ENCODE data around the gene ENDOD1.
"Not testable (repeated sequence)": the region's sequence is repeated elsewhere in the genome, so short reads cannot be mapped to it uniquely, and the experiment has no call there.

ENDOD1 gene, protein sequence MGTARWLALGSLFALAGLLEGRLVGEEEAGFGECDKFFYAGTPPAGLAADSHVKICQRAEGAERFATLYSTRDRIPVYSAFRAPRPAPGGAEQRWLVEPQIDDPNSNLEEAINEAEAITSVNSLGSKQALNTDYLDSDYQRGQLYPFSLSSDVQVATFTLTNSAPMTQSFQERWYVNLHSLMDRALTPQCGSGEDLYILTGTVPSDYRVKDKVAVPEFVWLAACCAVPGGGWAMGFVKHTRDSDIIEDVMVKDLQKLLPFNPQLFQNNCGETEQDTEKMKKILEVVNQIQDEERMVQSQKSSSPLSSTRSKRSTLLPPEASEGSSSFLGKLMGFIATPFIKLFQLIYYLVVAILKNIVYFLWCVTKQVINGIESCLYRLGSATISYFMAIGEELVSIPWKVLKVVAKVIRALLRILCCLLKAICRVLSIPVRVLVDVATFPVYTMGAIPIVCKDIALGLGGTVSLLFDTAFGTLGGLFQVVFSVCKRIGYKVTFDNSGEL

DNA sequence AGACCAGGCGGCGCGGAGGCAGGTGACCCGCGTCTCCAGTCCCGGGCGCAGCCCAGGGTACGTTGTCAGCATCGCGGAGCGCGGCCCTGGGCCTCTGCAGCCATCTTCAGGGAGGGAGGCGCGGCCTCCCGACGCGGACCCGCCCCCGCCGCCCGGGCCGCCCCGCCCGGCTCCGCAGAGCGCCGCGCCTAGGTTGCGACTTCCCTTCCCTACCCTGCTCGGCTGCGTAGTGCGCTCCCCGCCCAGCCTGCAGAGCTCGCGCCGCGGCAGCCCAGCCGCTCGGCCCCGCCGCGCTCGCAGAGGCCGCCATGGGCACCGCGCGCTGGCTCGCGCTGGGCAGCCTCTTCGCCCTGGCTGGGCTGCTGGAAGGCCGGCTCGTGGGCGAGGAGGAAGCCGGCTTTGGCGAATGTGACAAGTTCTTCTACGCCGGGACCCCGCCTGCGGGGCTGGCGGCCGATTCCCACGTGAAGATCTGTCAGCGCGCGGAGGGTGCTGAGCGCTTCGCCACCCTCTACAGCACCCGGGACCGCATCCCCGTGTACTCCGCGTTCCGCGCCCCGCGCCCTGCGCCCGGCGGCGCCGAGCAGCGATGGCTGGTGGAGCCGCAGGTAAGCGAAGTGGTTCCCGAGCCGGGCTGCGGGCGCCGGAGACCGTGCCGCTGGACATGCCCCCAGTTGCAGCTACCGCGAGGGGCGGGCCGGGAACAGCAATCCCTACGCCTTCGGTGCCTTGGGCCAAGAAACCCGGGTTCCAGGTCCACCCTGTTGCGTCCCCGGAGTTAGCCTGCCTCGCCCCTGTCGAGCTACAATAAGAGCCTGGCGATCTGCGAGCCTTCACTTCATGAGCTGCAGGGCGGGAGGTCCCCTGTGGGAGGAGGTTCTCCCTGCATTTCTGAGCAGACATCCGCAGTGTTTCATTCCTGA is at the start of gene ENDOD1:
TSS of gene ENDOD1 (plus strand) at position 227 of the 923 bp plus-strand sequence. CDS start at position 309, 82 bp downstream.
- peak; percentile 40 for DNase-seq

DNA sequence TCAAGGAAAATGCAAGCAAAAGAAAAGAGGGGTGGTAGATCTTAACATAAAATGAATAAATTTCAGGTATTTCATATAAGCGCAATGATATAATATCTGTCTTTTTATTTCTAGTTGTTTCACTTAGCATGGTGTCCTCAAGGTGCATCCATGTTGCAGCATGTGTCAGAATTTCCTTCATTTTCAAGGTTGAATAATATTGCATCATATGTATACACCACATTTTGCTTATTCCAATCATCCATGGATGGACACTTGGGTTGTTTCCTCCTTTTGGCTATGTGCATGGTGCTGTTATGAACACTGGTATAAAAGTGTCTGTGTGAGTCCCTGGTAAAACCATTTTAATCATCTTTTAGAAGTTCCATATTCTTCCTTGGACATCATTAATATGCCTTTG is 47.4 kb upstream of the ENDOD1 start:
- DNase-seq = no peak

DNA sequence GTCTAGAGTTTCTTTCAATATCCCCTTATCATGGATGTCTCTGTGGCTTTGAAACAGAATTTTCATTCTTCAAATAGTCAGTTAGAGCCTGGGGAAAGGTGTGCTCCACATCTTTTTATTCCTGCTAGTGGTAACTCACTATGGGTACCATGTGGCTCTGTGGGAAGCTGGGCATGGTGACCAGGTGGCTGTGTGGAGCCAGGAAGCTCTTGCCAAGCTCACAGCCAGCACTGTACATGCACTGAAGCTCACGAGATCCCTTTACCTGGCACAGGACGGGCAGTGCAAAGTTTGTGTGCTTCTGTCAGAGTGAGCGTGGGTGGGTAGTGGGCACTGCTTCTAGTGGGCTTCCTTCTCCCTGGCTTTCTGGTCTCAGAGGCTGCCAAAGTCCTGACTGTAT is 46.7 kb upstream of the ENDOD1 start:
- DNase-seq = no peak

DNA sequence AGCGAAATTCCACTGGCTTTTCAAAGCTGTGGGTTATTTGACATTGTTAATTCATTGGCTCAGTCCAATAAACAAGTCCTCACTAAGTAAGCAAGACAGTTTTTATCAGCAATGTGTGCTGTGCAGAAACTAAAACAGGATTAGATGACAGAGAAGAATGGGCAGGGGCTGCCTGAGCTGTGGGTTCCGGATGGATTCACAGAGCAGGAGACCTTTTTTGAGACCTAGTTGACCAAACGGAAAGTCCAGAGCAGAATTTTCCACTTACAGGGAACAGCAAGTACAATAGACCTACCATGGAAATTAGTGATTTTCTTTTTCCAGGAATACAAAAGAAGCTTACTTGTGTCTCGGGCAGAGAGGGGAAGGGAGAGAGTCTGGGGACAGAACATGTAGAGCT is 45.6 kb upstream of the ENDOD1 start:
- no peak for DNase-seq

DNA sequence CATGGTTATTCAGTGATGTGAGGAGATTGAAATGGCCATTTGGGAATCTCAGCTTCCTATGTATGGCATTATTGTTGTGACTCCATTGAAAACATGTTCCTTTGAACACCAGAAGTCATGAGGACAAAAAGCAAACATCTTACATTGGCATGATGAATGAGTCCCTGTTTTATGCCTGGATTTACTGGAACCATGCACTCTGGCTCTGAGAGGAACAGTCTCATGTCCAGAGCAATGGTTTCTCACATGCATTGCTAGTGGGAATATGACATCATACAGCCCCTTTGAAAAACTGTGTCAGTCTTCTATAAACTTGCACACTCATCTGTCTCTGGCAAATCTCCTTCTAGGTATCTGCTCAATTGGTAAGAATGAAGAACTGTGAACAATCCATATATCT is 43.8 kb upstream of the ENDOD1 start:
- no peak for DNase-seq

DNA sequence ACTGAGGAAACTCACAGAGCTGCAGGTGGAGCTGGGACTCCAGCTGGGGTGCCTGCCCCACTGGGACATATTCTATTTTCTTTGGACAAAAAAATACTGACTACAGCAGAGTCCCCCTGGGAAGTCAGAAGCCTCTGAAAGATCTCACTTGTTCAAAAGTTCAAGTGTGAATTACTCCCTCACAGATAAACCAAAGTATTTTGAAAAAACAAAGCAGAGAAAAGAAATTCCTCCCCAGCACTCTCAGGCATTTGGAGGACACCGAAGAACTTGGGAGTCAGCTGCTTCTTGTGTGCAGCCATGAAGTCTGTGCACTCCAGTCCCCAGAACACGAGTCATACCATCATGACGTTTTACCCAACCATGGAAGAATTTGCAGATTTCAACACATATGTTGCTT is 40.5 kb upstream of the ENDOD1 start, which contains the start of gene KDM4F:
TSS of gene KDM4F (plus strand) at position 301 of the 400 bp plus-strand sequence.
- DNase-seq = not testable (repeated sequence)

DNA sequence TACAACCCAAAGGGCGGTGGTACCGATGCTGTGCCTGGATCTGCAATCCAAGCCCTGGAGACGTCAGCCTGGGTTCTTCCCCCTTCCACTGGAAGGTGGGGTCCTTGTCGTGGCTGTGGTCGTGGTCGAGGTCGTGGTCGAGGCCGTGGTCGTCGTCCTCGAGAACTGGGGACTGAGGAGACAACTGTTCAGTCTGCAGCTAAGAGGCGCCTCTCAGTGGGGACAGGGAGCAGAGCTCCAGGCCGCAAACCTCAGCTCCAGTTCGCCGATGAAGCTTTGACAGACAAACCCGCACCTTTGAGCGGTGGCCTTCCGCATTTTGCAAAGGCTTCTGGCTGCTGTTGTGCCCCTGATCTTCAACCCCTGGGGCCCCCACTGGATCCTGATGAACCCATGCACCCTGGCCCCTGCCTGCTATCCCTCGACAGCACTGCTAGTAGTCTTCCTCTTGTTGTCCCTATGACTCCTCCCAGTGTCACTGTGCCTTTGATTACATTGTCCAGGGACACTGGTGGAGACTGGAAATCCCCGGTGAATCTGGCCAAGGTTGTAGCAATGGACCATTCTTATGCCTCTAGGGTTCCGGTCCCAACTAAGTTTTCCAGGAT is 38.9 kb upstream of the ENDOD1 start:
- DNase-seq = no peak

DNA sequence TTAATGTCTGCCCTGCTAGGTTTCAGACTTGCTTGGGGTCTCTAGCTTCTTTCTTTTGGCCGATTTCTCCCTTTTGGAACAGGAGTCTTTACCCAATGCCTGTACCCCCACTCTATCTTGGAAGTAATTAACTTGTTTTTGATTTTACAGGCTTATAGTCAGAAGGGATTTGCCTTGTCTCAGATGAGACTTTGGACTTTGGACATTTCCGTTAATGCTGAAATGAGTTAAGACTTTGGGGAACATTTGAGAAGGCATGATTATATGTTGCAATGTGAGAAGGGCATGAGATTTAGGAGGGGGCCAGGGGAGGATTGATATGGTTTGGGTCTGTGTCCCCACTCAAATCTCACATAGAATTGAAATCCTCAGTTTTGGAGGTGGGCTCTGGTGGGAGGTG is 35.3 kb upstream of the ENDOD1 start:
- no peak for DNase-seq

DNA sequence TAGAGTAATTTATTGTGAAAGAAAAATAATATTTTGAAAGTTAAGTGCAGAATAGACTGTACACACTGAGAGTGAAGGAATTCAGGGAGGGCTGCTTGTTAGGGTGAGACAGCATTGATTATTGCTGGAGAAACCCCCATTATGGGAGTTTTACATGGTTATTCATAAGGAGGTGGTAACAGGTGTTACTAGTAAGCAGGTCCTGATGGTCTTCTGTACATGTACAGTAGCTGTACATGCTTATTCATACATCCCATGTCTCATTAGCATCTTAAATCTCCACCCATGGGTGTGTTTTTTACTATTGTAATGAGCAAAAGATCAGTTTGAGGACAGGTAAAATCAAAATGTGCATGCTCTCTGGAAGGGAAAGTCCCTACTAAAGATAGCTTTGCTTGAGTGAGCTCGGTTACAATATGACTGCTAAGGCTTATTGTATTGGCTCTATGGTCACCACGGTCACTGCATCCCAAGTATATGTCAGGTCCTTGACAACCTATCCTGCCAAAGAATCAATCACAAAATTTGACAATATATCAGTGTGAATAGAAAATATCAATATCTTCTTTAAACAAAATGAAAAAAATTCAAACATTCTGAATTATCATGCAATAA is 34.3 kb upstream of the ENDOD1 start:
- DNase-seq = no peak

DNA sequence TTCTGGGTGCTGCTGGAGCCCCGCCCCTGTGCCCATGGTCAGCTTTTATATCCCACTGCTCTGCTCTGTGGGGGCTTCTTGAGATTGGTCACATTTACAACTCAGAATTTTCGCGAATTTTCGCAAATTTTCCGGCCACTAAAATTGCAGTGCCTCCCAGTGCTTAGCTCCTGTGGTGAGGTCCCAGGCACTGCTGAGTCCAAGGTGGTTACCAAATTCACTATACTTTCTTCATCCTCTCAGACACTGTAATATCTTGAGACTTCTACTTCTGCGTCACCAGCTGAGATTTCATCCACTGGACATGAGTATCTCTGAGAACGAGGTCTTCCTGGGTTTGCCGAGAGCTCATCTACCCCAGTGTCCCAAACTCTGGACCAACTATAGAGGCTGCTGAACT is 31.7 kb upstream of the ENDOD1 start:
- no peak for DNase-seq

DNA sequence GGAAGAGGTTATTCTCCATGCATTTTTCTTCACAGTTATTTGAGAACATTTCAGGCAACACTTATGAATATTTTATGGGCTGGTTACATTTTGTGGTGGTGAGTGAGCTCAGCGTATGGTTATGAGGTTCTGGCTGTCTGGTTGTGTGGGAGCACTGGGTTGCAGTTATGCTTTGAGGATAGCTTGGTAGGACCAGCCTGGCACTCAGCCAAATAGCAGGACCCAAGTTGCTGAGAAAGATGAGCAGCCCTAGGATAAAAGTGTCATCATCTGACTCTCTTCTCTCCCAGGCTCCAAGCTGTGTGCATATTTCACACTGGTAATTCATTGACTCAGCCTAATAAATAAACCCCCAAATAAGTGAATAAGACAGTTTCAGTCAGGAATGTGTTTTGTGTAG is 31.0 kb upstream of the ENDOD1 start:
- no peak for DNase-seq

DNA sequence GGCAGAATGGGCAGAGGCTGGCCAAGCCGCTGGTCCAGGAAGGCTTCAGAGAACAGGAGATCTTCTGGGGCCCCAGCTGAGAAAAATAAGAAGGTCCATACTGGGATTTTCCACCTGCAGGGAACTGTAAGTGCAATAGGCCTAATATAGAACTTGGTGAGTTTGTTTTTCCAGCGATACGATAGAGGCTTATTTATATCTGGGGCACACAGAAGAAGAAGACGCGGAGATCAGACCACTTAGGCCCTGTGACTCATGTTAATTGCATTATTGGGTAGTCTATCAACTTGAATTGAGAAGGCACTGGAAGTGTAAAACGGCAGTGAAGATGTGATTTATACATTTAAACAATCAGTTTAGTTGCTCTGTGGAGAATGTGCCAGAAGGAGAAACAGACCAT is 30.6 kb upstream of the ENDOD1 start:
- DNase-seq = no peak

DNA sequence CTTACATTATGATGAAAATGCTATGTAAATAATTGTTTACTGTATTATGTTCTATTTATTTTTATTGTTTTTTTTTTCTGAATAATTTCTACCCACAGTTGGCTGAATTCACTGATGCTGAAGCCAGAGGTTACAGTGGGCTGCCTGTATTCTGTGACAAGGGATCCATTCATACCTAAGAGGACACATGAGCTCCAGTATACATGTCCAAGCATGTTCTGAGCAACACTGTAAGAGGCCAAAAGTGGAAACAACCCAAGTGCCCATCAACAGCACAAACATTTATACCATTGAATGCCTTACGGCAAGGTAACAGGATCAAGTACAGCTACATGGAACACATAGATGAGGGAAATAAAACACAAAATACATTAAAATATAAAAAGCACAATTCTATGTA is 24.3 kb upstream of the ENDOD1 start:
- no peak for DNase-seq

DNA sequence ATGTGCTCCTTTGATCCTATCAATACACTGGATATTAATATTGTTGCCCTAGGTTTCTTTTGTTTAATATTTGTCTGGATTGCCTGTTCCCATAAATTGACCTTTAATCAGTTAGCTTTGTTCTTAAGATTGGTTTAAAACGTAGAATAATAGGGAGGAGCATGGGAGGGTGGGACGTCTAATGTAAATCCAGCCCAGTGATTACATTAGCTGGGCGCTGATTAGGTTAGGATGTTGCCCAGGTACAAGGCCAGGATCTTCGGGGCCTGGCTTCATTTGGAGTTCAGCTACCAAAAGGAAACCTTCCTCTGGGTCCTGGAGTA is 23.0 kb upstream of the ENDOD1 start, which contains the start of gene SRSF8:
TSS of gene SRSF8 (plus strand) at position 204 of the 323 bp plus-strand sequence. CDS start 308 bp downstream, outside the sequence.
- no peak for DNase-seq

DNA sequence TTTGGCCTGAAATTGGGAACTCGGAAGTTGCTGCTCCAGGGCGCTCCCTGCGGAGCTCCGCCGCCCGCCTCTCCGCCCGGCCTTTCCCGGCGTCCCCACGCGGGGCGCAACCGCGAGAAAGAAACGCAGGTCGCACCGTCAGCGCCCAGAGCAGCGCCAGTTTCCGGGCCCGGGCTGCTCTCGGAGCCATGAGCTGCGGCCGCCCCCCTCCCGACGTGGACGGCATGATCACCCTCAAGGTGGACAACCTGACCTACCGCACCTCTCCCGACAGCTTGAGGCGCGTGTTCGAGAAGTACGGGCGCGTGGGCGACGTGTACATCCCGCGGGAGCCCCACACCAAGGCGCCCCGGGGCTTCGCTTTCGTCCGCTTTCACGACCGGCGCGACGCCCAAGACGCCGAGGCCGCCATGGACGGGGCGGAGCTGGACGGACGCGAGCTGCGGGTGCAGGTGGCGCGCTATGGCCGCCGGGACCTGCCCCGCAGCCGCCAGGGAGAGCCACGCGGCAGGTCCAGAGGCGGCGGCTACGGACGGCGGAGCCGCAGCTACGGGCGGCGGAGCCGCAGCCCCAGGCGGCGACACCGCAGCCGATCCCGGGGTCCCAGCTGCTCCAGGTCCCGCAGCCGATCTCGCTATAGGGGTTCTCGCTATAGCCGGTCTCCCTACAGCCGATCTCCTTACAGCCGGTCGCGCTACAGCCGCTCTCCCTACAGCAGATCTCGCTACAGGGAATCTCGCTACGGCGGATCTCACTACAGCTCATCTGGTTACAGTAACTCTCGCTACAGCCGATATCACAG is 22.4 kb upstream of the ENDOD1 start:
- peak; percentile 52 for DNase-seq

DNA sequence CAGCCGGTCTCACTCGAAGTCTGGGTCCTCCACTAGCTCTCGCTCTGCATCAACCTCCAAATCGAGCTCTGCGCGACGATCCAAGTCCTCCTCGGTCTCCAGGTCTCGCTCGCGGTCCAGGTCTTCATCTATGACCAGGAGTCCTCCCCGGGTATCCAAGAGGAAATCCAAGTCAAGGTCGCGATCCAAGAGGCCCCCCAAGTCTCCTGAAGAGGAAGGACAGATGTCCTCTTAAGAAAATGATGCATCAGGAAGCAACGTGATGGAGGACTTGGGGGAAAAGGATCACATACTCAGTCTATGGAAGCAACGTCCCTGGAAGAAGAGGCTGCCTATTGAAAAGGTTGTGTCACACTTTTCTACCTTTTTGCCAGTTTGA is 21.8 kb upstream of the ENDOD1 start:
- no peak for DNase-seq

DNA sequence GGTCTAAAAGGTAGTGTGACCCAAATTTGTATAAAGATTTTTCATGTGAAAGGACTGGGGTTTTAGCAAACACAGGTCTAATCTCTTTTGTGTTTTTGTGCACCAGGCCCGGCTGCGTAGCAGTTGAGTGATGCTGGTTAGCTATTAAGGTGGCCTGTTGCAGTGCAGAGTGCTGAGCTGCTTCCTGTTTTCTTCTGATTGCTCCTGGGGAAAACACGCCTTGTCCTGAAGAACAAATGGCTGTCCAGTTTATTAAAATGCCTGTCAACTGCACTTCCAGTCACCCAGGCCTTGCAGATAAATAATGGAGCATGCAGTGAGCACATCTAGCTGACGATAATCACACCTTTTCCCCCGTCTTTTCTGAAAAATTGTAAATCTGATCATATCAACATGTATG is 21.1 kb upstream of the ENDOD1 start:
- DNase-seq = peak; percentile 90

DNA sequence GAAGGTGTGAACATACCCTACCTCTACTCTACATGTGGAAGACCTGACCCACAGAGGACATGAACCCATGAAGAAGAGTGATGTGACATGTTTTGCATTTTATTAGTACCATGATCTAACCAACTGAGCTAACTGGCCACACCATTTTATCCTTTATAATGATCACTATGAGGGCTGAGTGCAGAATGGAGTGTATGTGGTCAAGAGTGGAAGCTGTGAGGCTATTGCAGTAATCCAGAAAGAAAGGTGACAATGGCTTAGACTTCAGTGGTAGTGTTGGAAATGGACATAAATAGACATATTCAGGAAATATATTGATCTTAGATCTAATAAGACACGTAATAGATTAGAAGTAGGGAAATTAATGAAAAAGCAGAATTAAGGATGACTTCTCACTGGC is 19.2 kb upstream of the ENDOD1 start:
- no peak for DNase-seq

DNA sequence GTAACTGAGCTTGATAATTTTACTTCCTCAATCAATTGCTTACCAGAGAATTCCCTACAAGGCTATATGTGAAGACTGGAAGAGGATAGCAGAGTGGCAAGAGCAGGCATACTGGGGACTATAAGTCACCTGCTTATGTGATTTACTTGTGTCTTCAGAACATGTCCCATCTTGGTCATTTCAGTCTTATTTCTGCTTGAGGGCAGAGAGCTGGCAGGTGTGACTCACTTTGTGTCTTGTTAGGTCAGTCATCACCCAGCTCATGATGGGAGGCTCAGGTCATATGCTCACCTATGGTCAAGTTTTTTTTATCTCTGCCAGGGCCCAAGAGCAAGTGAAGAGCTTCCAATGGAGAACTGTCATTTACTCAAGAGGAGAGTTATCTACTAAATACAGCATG is 16.7 kb upstream of the ENDOD1 start:
- no peak for DNase-seq

DNA sequence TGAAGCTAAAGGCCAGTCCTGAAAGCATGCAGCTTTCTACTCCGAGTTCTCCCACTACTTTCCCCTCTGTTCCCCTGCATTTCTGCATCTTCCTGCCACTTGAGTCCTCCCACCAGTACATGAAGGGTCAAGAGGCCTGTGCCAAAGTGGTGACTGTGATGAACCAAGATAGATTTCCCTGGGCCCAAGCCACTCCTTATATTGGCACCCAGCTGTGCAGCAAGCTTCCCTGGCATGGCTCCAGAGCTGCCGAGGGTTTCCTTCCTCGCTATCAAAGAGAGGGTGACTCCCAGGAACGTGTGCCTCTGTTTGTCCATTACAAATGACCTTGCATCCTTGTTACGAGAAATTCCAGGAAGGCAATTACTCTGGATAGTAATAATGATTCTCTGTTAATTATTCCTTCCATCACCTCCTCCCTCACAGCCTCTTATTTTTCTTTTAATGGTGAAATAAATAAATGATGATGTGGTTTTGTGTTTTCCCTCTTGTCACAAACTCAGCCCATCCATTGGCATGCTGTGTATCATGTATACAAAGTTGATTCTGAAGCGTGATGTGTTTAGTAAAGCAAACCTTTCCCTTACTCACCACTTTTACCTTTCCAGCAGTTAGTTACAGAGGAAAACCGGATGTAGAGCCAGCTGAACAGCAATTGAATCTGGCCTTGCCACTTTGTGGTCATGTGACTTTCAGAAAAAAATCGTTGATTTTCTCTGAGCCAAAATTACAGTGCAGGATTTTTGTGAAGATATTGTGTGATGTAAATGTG is 14.7 kb upstream of the ENDOD1 start:
- DNase-seq = peak; percentile 42

DNA sequence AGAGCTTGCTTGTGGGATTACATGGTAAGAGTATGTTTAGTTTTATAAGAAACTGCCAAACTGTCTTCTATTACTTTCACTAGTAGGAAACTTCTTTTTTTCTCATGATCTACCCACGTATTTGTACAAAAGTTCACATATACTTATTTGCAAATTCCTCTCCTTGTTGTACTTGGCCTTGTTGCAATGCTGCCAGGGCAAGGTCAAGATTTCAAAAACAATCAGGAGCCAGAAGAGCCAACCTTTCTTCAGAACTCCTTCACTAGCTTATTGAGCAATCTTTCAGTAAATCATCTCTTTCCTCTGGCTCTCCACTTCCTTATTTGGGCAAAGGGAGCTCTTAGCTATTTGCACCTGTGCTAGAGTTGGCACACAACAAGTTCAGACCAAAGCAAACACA is 13.2 kb upstream of the ENDOD1 start:
- DNase-seq = peak; percentile 14
